EL (cell line): Measurements from ENCODE around the gene CPNE6.
A peak's percentile ranks its signal among the peaks of the same experiment; 100 is the strongest.
"Not testable (repeated sequence)": the region's sequence is repeated elsewhere in the genome, so short reads cannot be mapped to it uniquely, and the experiment has no call there.

Source experiments
- DNase-seq: peaks from one replicate; pipeline ENCODE4 v3.0.0-alpha.2; 2016

The CPNE6 gene

GRCh38 chr14:24088095-24088494 is 16.7 kb downstream of the CPNE6 start:
- DNase-seq, result no peak

DNA sequence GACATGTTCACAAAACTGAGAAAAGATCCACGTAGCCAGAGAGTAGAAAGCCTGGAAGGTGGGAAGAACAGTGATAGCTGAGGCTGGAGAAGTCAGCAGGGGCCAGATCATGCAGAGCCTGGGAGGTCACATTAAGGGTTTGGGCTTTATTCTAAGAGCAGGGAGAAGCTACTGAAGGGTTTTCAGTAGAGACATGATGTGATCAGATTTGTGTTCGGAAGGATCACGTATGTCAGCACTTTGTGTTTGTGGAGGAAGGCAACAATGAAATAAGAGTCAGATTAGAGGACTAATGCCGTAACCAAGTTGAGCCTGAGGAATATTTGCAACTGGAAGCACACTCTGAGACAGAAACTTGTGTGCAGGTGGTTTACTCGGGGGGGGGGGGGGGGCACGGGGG is 18.5 kb downstream of the CPNE6 start:
- no peak for DNase-seq

GRCh38 chr14:24092110-24092504 is 20.7 kb downstream of the CPNE6 start:
- DNase-seq, result no peak

DNA sequence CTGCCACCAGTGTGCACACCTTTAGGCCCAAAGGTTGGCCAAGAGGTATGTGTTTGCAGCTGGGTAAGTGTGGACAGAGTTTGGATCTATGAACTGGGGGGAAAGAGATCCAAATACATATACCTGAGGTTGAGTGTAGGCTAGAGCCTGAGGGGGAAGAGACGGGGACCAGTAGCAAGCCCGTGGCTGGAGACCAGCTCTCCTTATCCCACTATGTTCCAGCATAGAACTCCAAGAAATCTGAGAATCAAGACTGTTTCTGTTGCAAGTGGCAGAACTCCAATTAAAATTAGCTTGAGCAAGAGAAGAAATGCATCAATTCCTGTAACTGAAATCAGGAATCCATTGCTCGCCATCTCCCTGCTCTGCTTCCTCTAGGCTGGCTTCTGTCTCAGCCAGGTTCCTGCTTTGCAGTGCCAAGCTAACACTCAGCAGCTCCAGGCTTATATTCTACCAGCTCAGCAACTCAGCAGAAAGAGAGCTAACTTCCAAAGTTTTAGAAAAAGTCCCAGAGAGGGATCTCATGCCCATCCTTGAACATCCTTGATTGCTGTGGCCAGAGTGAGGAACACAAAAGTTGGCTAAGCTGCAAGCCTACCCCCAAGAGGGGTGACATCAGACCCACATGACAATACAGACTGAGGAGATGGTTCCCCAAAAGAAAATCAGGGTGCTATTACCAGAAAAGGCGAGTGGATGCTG is 21.3 kb downstream of the CPNE6 start:
- no peak for DNase-seq

DNA sequence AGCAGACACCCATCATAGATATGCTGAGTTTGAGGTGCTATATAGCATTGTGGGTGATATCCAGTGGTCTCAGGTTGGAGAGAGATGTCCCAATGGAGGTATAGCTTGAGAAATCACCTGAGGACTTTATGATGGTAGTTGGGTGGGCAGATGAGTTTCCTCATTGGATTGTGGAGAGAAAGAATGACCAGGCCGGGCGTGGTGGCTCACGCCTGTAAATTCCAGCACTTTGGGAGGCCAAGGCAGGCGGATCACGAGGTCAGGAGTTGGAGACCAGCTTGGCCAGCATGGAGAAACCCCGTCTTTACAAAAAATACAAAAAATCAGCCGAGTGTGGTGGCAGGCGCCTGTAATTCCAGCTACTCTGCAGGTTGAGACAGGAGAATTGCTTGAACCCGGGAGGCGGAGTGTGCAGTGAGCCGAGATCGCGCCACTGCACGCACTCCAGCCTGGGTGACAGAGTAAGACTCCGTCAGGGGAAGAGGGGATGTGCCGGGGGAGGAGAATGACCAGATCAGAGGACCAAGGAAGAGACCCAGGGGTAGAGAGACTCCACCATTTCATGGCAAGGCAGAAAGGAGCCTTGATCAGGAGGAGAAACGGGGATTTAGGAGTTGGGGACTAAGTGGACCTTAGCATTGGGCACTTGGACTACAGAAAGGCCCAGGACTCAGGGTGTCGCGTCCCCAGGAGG is 22.0 kb downstream of the CPNE6 start:
- DNase-seq, result no peak

- peak; percentile 98 for DNase-seq
These were observed 22.8 kb downstream of the CPNE6 start, which contains the start of gene PCK2 for GRCh38 chr14:24093901-24094840. Gene PCK2, plus strand, starts transcription at chr14:24094311. Its CDS starts 95 bp downstream, at chr14:24094406.

DNA sequence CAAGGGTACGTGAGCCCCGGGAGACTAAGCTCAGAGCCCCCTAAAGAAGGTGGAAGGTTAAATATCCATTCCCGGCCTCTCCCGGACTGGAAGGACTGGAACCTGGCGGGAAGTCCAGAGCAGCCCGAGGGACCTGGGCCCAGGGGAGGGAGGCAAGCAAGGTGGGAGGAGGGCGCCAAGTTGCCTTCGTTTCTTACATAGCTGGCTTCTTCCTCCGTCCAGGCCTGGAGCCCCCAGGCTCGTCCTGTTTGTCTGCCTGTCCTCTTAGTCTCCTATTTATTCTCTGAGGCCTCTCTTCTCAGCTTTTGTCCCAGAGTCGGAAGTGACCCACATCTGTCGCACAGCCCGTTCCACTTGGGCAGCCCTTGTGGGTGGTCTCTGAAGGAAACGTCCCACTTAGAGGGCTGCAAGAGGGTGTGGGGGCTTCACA is 23.5 kb downstream of the CPNE6 start:
- DNase-seq, result no peak

- DNase-seq, result peak; percentile 83
These were observed 24.1 kb downstream of the CPNE6 start for GRCh38 chr14:24095271-24096068.

DNA sequence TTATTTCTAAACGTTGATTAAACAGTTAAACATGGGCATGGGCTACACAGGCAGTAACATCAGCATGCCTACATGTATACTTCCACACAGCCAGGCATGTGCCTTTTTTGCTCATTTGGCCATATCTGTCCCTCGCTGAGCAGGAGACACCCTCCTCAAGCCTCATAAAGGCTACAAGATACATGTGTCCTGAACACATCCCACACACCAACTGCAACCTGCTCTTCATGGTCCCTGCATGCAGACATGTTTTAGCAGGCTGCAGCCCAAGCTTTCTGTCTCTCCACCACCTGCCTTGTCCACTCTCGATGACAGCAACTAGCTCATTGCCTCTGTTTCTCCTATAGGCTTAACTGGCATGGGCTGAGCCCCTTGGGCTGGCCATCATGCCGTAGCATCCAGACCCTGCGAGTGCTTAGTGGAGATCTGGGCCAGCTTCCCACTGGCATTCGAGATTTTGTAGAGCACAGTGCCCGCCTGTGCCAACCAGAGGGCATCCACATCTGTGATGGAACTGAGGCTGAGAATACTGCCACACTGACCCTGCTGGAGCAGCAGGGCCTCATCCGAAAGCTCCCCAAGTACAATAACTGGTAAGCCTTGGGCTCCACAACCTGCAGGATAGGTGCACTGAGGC is 25.3 kb downstream of the CPNE6 start:
- no peak for DNase-seq

GRCh38 chr14:24098229-24098926 is 27.0 kb downstream of the CPNE6 start:
- no peak for DNase-seq

DNA sequence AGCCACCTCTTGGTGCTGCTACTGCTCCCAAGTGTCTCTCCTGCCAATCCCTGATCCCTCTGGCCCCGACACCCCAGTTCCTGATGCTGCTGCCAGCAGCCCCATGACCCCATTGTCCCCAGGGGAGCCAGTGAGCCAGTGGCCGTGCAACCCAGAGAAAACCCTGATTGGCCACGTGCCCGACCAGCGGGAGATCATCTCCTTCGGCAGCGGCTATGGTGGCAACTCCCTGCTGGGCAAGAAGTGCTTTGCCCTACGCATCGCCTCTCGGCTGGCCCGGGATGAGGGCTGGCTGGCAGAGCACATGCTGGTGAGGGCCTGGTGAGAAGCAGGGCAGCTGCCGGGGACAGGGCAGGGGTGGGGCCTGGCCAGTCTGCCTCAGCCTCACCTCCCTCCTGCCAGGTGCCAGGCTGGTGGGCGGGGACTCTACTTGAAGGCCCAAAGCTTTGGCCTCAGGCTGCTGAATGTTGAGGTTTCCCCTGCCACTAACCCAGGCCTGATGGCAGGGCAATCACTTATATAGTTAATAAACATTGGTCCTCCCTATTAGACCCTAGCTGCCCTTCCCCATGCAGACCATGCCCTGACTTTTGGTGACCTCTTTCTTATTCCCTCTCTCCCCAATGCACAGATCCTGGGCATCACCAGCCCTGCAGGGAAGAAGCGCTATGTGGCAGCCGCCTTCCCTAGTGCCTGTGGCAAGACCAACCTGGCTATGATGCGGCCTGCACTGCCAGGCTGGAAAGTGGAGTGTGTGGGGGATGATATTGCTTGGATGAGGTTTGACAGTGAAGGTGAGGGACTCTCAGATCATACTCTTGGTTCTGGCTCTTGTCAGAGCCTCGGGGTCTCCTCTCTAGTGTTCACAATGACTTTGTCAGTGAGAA is 27.8 kb downstream of the CPNE6 start:
- DNase-seq, result no peak

DNA sequence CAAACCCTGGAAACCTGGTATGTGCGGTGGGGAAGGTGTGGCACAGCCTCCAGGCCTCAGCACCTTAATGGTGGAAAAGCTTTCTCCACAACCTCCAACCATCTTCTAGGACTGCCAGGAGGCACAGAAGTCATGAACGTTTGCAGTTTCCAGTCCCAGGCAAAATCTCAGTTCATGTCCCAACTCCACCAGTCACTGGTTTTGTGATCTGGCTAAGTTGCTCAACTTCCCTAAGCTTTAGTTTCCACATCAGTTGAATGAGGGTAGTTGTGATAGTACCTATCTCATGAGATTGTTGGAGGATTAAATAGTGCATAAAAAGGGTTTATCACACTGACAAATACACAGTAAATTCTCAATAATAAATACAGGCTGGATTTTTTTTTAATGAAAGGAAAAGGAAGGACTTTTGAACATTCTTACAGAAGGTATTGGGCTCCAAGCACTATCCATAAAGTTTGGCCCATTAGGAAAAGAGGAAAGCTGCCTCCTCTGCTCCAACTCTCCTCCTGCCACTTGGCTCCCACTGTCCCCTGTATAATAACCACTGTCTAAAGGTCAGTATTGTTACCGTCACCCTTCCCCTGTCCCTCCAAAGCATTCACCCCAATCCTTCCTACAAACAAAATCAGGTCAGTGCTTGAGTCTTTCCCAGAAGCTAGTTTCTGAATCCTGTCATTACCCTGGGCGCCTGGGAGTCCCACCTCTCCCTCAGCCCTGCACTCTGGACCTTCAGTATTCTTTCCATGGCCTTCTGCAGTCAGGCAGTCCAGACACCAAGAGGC is 29.0 kb downstream of the CPNE6 start:
- no peak for DNase-seq

GRCh38 chr14:24100982-24101494 is 29.7 kb downstream of the CPNE6 start:
- DNase-seq, result no peak

- DNase-seq, result no peak
These were observed 31.1 kb downstream of the CPNE6 start for GRCh38 chr14:24102357-24103048.

GRCh38 chr14:24103451-24103850 is 32.1 kb downstream of the CPNE6 start:
- no peak for DNase-seq

- DNase-seq, result not testable (repeated sequence)
These were observed 34.4 kb downstream of the CPNE6 start for GRCh38 chr14:24105609-24106239.

DNA sequence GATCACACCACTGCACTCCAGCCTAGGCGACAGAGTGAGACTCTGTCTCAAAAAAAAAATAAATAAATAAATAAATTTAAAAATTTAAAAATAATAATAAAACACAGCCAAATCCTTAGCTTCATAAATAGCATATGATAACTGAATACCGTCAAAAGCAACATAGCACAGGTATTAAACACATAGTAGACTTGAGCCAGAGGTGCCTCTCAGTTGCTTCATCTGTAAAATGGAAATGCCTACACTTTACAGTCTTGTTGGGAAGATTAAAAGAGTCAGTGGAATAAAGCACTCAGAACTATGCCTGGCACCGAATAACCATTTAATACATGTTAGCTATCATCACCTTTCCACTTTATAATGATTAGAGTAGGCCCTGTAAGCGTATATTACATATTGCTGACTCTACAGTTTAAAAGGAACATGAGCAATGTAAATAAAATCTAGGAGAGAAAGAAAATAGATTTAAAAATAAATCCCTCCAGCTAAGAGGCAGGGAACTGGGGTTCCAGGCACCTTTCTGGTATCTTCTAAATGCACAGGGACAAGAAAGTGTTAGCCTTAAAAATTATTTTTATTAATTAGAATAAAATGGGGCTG is 35.4 kb downstream of the CPNE6 start:
- DNase-seq, result no peak
